ENCODE measurements around the gene KCNG2. TPM values are rescaled to one million over a fixed set of nuclear protein-coding genes. Genes with fewer than 3 reads are reported as not detected.

Gene KCNG2
- total and polyA plus RNA-seq, 4 donors = 0.03 to 0.23 (median 0.08) TPM; not detected in 1

DNA sequence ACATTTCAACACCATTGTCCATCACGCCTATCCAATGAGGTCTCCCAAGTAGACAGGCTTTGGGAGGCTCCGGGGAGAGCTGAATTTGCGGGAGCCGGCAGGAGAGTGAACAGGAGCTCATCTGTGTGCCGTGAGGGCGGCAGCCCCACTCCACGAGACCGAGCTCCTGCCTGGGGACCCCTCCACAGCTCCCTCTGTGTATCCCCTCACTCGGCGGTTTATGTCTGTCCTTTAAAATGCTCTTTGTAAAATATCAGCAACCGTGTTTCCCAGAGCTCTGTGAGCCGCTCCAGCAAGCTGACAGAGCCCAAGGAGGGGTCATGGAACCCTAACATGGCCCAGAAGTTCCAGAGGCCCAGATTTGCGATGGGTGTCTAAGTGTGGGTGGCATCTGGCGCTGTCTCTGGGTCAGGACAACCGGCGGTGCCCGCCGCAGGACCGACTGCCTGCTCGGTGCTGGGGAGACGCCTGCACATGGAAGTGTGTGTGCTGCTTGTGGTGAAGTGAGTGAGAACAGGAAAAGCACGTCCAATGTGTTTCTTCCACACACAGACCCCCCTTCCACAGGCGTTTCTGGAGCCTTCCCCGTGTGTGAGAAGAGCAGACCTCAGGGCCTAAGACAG lies 118.9 kb downstream of the KCNG2 start:
- Histone ChIP-seq H3K9me3 (ENCODE audit: control insufficient read depth in 4 of 4, low read length in 3 of 4) (no peaks in the 10 kb centered on the region), H3K27me3 (ENCODE audit: control insufficient read depth in 4 of 4, insufficient read depth in 4 of 4, low read length in 3 of 4) (no peaks in the 10 kb centered on the region), H3K36me3 (ENCODE audit: control insufficient read depth in 4 of 4, insufficient read depth in 3 of 4, low read depth in 1 of 4, low read length in 3 of 4) (peaks cover 20 to 53% (median 29%) of the 10 kb centered on the region in 4 donors), H3K9ac (ENCODE audit: low read depth in 1 of 2, low read length in 2 of 2) (no peak overlapping the region), H3K27ac (ENCODE audit: low read depth in 1 of 2, low read length in 2 of 2) (no peak overlapping the region), H3K4me3 (ENCODE audit: low read depth in 1 of 3, low read length in 3 of 3) (no peak overlapping the region), H3K4me1 (ENCODE audit: control insufficient read depth in 4 of 4, insufficient read depth in 4 of 4, low read length in 3 of 4) (peaks cover 0 to 4% (median 1%) of the 10 kb centered on the region in 4 donors)
- 98% methylated on average over 24 of the region's 24 CpGs for WGBS
- no peak for DNase-seq (ENCODE audit: low spot score)
- no peak for TF ChIP-seq NR2F2 (IDR thresholded peaks at IDR 0.05)
- TF ChIP-seq, protein P1, sequence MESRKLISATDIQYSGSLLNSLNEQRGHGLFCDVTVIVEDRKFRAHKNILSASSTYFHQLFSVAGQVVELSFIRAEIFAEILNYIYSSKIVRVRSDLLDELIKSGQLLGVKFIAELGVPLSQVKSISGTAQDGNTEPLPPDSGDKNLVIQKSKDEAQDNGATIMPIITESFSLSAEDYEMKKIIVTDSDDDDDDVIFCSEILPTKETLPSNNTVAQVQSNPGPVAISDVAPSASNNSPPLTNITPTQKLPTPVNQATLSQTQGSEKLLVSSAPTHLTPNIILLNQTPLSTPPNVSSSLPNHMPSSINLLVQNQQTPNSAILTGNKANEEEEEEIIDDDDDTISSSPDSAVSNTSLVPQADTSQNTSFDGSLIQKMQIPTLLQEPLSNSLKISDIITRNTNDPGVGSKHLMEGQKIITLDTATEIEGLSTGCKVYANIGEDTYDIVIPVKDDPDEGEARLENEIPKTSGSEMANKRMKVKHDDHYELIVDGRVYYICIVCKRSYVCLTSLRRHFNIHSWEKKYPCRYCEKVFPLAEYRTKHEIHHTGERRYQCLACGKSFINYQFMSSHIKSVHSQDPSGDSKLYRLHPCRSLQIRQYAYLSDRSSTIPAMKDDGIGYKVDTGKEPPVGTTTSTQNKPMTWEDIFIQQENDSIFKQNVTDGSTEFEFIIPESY (IDR thresholded peaks at IDR 0.05) = no peak
- no peak for TF ChIP-seq FOXA2 (IDR thresholded peaks at IDR 0.05)
- no peak for TF ChIP-seq GABPA (IDR thresholded peaks at IDR 0.05 in 1 of 2, conservative IDR thresholded peaks at IDR 0.05 in 1 of 2)
- no peak for TF ChIP-seq HNF4G (IDR thresholded peaks at IDR 0.05)
- TF ChIP-seq, protein P2, sequence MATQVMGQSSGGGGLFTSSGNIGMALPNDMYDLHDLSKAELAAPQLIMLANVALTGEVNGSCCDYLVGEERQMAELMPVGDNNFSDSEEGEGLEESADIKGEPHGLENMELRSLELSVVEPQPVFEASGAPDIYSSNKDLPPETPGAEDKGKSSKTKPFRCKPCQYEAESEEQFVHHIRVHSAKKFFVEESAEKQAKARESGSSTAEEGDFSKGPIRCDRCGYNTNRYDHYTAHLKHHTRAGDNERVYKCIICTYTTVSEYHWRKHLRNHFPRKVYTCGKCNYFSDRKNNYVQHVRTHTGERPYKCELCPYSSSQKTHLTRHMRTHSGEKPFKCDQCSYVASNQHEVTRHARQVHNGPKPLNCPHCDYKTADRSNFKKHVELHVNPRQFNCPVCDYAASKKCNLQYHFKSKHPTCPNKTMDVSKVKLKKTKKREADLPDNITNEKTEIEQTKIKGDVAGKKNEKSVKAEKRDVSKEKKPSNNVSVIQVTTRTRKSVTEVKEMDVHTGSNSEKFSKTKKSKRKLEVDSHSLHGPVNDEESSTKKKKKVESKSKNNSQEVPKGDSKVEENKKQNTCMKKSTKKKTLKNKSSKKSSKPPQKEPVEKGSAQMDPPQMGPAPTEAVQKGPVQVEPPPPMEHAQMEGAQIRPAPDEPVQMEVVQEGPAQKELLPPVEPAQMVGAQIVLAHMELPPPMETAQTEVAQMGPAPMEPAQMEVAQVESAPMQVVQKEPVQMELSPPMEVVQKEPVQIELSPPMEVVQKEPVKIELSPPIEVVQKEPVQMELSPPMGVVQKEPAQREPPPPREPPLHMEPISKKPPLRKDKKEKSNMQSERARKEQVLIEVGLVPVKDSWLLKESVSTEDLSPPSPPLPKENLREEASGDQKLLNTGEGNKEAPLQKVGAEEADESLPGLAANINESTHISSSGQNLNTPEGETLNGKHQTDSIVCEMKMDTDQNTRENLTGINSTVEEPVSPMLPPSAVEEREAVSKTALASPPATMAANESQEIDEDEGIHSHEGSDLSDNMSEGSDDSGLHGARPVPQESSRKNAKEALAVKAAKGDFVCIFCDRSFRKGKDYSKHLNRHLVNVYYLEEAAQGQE (IDR thresholded peaks at IDR 0.05) = no peak
- no peak for TF ChIP-seq FOXA1 (IDR thresholded peaks at IDR 0.05)
- no peak for TF ChIP-seq YY1 (IDR thresholded peaks at IDR 0.05)
- TF ChIP-seq, protein P3, sequence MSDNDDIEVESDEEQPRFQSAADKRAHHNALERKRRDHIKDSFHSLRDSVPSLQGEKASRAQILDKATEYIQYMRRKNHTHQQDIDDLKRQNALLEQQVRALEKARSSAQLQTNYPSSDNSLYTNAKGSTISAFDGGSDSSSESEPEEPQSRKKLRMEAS (IDR thresholded peaks at IDR 0.05) = no peak
- TF ChIP-seq RAD21 (IDR thresholded peaks at IDR 0.05) = no peak
- TF ChIP-seq, protein P4, sequence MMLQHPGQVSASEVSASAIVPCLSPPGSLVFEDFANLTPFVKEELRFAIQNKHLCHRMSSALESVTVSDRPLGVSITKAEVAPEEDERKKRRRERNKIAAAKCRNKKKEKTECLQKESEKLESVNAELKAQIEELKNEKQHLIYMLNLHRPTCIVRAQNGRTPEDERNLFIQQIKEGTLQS (IDR thresholded peaks at IDR 0.05) = no peak
- no peak for TF ChIP-seq TAF1 (conservative IDR thresholded peaks at IDR 0.05)
- no peak for TF ChIP-seq JUND (IDR thresholded peaks at IDR 0.05)
- no peak for TF ChIP-seq RXRA (IDR thresholded peaks at IDR 0.05)

DNA sequence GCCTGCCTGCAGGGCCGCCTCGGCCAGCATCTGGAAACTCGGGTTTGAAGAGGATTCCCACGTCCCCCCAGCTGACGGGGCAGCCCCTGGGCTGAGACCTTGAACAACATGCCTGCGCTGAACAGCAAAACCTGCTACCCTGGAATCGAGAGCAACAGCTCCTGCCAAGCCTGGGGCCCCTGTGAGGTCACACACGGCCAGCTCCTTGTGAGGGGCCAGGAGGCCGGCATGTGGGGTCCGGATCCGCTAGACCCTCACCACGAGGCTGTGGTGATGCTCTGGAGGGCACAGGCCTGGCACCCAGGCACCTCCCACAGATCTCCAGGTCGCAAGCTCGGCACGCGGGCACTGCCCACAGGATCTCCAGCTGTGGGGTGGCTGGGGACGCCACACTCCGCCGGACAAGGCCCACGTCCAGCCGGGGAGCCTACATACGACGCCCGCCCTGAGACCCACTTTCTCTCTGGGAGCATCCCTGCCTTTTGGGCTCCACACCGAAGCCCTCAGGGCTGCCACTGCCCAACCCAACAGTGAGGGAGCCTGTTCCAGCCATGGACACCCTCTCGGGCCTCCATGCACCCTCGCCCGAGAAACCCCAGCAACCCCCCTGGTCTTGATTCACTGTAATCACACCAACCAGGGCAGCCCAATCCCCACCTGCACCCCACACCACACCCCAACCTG lies 119.6 kb downstream of the KCNG2 start:
- peaks cover 0 to under 1% (median 0%) of the 10 kb centered on the region in 4 donors for H3K4me1 ChIP-seq (ENCODE audit: control insufficient read depth in 4 of 4, insufficient read depth in 4 of 4, low read length in 3 of 4)
- H3K27me3 ChIP-seq (ENCODE audit: control insufficient read depth in 4 of 4, insufficient read depth in 4 of 4, low read length in 3 of 4) = no peaks in the 10 kb centered on the region
- TF ChIP-seq JUND (IDR thresholded peaks at IDR 0.05) = no peak
- TF ChIP-seq, protein P4 (IDR thresholded peaks at IDR 0.05) = no peak
- TF ChIP-seq NR2F2 (IDR thresholded peaks at IDR 0.05) = no peak
- TF ChIP-seq, protein P1 (IDR thresholded peaks at IDR 0.05) = no peak
- no peak for TF ChIP-seq FOXA2 (IDR thresholded peaks at IDR 0.05)
- no peak for TF ChIP-seq HNF4A (conservative IDR thresholded peaks at IDR 0.05)
- no peak for TF ChIP-seq HNF4G (IDR thresholded peaks at IDR 0.05)
- TF ChIP-seq, protein P2 (IDR thresholded peaks at IDR 0.05) = no peak
- no peak for TF ChIP-seq FOXA1 (IDR thresholded peaks at IDR 0.05)
- TF ChIP-seq YY1 (IDR thresholded peaks at IDR 0.05) = no peak
- TF ChIP-seq SP1 (IDR thresholded peaks at IDR 0.05) = no peak
- 95% methylated on average over 28 of the region's 28 CpGs for WGBS
- no peak for DNase-seq (ENCODE audit: low spot score)
- no peak overlapping the region for H3K9ac ChIP-seq (ENCODE audit: low read depth in 1 of 2, low read length in 2 of 2)
- no peak overlapping the region for H3K4me3 ChIP-seq (ENCODE audit: low read depth in 1 of 3, low read length in 3 of 3)
- H3K36me3 ChIP-seq (ENCODE audit: control insufficient read depth in 4 of 4, insufficient read depth in 3 of 4, low read depth in 1 of 4, low read length in 3 of 4) = peaks cover 22 to 57% (median 31%) of the 10 kb centered on the region in 4 donors
- H3K27ac ChIP-seq (ENCODE audit: low read depth in 1 of 2, low read length in 2 of 2) = no peak overlapping the region
- H3K9me3 ChIP-seq (ENCODE audit: control insufficient read depth in 4 of 4, low read length in 3 of 4) = no peaks in the 10 kb centered on the region

Data from liver (tissue), 9 donors.